OCI-LY3 (cell line): ENCODE measurements around the gene WDR48.

Experiments used
- H2AFZ ChIP-seq: fragments of 200-600, 300-600 bp; shearing (Covaris generic); 2 replicates; pipeline ENCODE4 v1.6.0; 2014; ENCODE audit warnings: antibody characterized with exemption, low read depth, low read length
- H3K27ac ChIP-seq: fragments of 200-600, 300-600 bp; sonication (generic); 2 replicates; pipeline ENCODE4 v1.5.1; 2014; ENCODE audit warnings: mild to moderate bottlenecking, low read length, moderate library complexity, mixed read lengths
- H3K27me3 ChIP-seq: fragments of 200-600, 300-600 bp; sonication (generic); 2 replicates; pipeline ENCODE4 v1.6.1; 2014; ENCODE audit warnings: low read depth, low read length, mixed read lengths
- H3K36me3 ChIP-seq: fragments of 200-600, 300-600 bp; sonication (generic); replicated peaks from 2 replicates; pipeline ENCODE3; 2014; ENCODE audit warnings: low read depth, low read length, mixed read lengths
- H3K4me1 ChIP-seq: fragments of 300-600, 200-600 bp; sonication (generic); 2 replicates; pipeline ENCODE4 v1.6.1; 2014; ENCODE audit warnings: low read length, mixed read lengths
- H3K4me2 ChIP-seq: fragments of 200-600, 300-600 bp; sonication (generic); 2 replicates; pipeline ENCODE4 v1.6.1; 2014; ENCODE audit warnings: low read length, mixed read lengths
- H3K4me3 ChIP-seq: fragments of 300-600, 200-600 bp; sonication (generic); 2 replicates; pipeline ENCODE4 v1.5.1; 2014; ENCODE audit warnings: antibody characterized with exemption, mild to moderate bottlenecking, low read length, moderate library complexity
- H3K79me2 ChIP-seq: fragments of 300-600, 200-600 bp; shearing (Covaris generic); 2 replicates; pipeline ENCODE4 v1.6.1; 2014; ENCODE audit warnings: mild to moderate bottlenecking, low read length, mixed read lengths
- H3K9ac ChIP-seq: fragments of 300-600, 200-600 bp; shearing (Covaris generic); 2 replicates; pipeline ENCODE4 v1.6.0; 2014; ENCODE audit warnings: mild to moderate bottlenecking, low read length, moderate library complexity
- H3K9me3 ChIP-seq: fragments of 200-600, 300-600 bp; shearing (Covaris generic); 2 replicates; pipeline ENCODE4 v1.6.1; 2014; ENCODE audit warnings: low read length, mixed read lengths; ENCODE audit not compliant: insufficient read depth
- H4K20me1 ChIP-seq: fragments of 200-600, 300-600 bp; sonication (generic); 2 replicates; pipeline ENCODE4 v1.6.1; 2016; ENCODE audit warnings: low read length, mixed read lengths; ENCODE audit not compliant: insufficient read depth
- CTCF ChIP-seq: fragments of 200-600, 300-600 bp; sonication (generic); IDR thresholded peaks from 2 replicates; pipeline ENCODE4 v1.5.1; 2014; ENCODE audit warnings: antibody characterized with exemption, low read length, low read depth
- EZH2phosphoT487 ChIP-seq: fragments of 200-600 bp; shearing (Covaris generic); IDR thresholded peaks from 2 replicates; pipeline ENCODE4 v1.6.1; 2018; ENCODE audit warnings: antibody characterized with exemption, mixed run types, low read depth

Gene WDR48

GRCh38 chr3:39051649-39052561, at the start of gene WDR48, which contains the start of gene SCN11A:
Gene WDR48, plus strand, starts transcription at chr3:39052016. Its CDS starts 10 bp downstream, at chr3:39052026.
Gene SCN11A, minus strand, starts transcription at chr3:39051944. Its CDS starts 101,582 bp downstream, at chr3:38950362.
- peak within 1 kb of the TSS; percentile 82 for H3K4me3 ChIP-seq
- H3K27ac ChIP-seq: peak within 1 kb of the TSS; percentile 52
- no peaks in the 10 kb centered on the region for H4K20me1 ChIP-seq
- no peaks in the 10 kb centered on the region for H3K27me3 ChIP-seq
- H3K36me3 ChIP-seq: no peaks in the 10 kb centered on the region
- peak within 1 kb of the TSS; percentile 73 for H3K9ac ChIP-seq
- TF ChIP-seq EZH2phosphoT487: no peak
- TF ChIP-seq CTCF: no peak
- peak within 1 kb of the TSS; percentile 93 for H2AFZ ChIP-seq
- peaks cover 41% of the 10 kb centered on the region for H3K4me1 ChIP-seq
- no peaks in the 10 kb centered on the region for H3K9me3 ChIP-seq
- peaks cover 39% of the 10 kb centered on the region for H3K79me2 ChIP-seq
- peak within 1 kb of the TSS; percentile 80 for H3K4me2 ChIP-seq

GRCh38 chr3:39005295-39005694, 46.5 kb upstream of the WDR48 start:
- no peaks in the 10 kb centered on the region for H3K36me3 ChIP-seq
- H3K4me3 ChIP-seq: no peak overlapping the region
- H3K27me3 ChIP-seq: peaks cover 10% of the 10 kb centered on the region; the same call in 1 of the 2 replicates
- H3K4me2 ChIP-seq: no peak overlapping the region
- no peak overlapping the region for H3K27ac ChIP-seq
- TF ChIP-seq EZH2phosphoT487: no peak
- TF ChIP-seq CTCF: no peak
- no peaks in the 10 kb centered on the region for H3K79me2 ChIP-seq
- no peaks in the 10 kb centered on the region for H3K4me1 ChIP-seq
- no peak overlapping the region for H3K9ac ChIP-seq
- no peaks in the 10 kb centered on the region for H3K9me3 ChIP-seq
- peak overlapping the region; percentile 12; the same call in 1 of the 2 replicates for H2AFZ ChIP-seq
- H4K20me1 ChIP-seq: no peaks in the 10 kb centered on the region

GRCh38 chr3:39011191-39011736, 40.6 kb upstream of the WDR48 start:
- Histone ChIP-seq H3K27me3 (no peaks in the 10 kb centered on the region; the same call in 1 of the 2 replicates), H3K36me3 (no peaks in the 10 kb centered on the region), H3K4me1 (peaks cover 10% of the 10 kb centered on the region), H3K27ac (no peak overlapping the region), H3K4me3 (no peak overlapping the region), H3K9ac (no peak overlapping the region), H3K9me3 (no peaks in the 10 kb centered on the region), H3K4me2 (peak overlapping the region; percentile 24; the same call in 1 of the 2 replicates), H3K79me2 (no peaks in the 10 kb centered on the region), H4K20me1 (no peaks in the 10 kb centered on the region), H2AFZ (peak overlapping the region; percentile 34; the same call in 1 of the 2 replicates)
- TF ChIP-seq CTCF (no peak), EZH2phosphoT487 (no peak)

GRCh38 chr3:39013289-39013688, 38.5 kb upstream of the WDR48 start:
- no peaks in the 10 kb centered on the region for H4K20me1 ChIP-seq
- peaks cover 10% of the 10 kb centered on the region for H3K4me1 ChIP-seq
- H3K4me3 ChIP-seq: no peak overlapping the region
- H3K9me3 ChIP-seq: no peaks in the 10 kb centered on the region
- H3K27ac ChIP-seq: no peak overlapping the region
- no peaks in the 10 kb centered on the region for H3K79me2 ChIP-seq
- no peak overlapping the region for H3K4me2 ChIP-seq
- H3K36me3 ChIP-seq: no peaks in the 10 kb centered on the region
- peaks cover 4% of the 10 kb centered on the region; the same call in 1 of the 2 replicates for H3K27me3 ChIP-seq
- H3K9ac ChIP-seq: no peak overlapping the region
- TF ChIP-seq CTCF: no peak
- TF ChIP-seq EZH2phosphoT487: no peak
- no peak overlapping the region for H2AFZ ChIP-seq
